ENCODE data around the gene RBM15.
A peak's percentile ranks its signal among the peaks of the same experiment; 100 is the strongest.

The RBM15 gene

DNA sequence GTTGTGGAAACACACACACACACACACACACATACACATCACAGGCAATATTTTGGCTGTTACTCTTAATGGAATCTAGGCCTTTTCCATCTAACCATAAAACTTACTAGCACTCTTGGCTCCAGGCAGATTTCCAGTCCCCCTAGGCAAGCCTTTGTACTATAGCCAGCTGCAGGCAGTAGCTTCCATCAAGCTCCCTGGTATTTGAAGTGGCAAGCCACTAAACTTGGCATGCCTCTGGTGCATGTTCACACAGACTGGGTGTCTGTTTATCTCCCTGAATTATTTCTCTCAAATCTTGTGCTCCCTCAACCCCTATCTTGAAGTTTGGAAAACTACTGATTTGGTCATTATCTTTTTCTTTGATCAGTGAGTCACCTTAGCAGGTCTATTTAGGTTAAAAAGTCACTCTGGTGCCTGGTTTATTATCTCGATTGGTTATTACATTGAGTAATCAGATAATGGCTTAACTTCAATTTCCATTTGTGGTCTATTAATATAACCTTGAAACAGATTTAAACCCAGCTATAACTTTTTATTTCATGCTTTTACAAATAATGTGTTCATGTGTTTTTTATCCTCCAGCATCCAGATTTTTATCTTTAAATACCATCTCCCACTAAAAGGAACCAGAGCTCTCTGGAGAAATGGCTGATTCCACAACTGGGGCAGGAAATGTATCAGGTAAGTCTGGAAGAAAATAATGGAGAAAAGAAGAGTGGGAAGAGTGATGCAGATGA lies 2.7 kb upstream of the RBM15 start:
- no peak overlapping the region for H3K27ac ChIP-seq

DNA sequence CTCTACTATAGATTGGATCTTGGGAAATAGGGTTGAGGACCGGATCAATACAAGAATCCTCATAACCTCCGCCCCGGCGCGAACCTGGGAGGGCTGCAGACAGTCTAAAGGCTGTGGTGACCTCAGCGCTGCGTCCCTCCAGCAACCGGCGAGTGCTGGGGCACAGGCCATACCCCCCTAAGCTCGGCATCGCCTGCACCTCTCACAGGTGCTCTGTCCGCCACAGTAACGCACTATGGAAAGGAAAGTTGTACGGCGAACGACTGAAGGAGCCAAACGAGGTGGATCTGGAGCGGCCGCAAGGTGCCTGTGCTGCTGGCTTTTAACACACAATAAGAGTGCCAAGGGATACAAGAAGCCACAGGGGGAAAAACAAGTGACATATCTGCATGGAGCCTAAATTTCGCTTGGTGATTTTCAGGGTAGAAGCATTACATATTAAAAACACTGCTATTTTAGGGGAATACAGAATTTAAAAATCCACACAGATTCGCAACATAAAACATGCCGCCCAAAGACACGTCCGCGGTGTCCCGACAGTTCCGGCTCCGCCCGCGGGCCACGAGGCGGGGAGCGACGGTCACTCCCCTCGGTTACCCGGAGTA lies 1.4 kb upstream of the RBM15 start:
- Histone ChIP-seq H3K4me3 (peak overlapping the region; percentile 92), H3K27ac (peak overlapping the region; percentile 95 to 97)
- DNase-seq (ENCODE audit: low spot score) = no peak
- TF ChIP-seq, protein P1, sequence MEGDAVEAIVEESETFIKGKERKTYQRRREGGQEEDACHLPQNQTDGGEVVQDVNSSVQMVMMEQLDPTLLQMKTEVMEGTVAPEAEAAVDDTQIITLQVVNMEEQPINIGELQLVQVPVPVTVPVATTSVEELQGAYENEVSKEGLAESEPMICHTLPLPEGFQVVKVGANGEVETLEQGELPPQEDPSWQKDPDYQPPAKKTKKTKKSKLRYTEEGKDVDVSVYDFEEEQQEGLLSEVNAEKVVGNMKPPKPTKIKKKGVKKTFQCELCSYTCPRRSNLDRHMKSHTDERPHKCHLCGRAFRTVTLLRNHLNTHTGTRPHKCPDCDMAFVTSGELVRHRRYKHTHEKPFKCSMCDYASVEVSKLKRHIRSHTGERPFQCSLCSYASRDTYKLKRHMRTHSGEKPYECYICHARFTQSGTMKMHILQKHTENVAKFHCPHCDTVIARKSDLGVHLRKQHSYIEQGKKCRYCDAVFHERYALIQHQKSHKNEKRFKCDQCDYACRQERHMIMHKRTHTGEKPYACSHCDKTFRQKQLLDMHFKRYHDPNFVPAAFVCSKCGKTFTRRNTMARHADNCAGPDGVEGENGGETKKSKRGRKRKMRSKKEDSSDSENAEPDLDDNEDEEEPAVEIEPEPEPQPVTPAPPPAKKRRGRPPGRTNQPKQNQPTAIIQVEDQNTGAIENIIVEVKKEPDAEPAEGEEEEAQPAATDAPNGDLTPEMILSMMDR (IDR thresholded peaks at IDR 0.05) = no peak

More for the DNA sequence above, 2.7 kb upstream of the RBM15 start:
- TF ChIP-seq, protein P1 (IDR thresholded peaks at IDR 0.05) = no peak
- no peak for DNase-seq (ENCODE audit: low spot score)
- H3K4me3 ChIP-seq = no peak overlapping the region

DNA sequence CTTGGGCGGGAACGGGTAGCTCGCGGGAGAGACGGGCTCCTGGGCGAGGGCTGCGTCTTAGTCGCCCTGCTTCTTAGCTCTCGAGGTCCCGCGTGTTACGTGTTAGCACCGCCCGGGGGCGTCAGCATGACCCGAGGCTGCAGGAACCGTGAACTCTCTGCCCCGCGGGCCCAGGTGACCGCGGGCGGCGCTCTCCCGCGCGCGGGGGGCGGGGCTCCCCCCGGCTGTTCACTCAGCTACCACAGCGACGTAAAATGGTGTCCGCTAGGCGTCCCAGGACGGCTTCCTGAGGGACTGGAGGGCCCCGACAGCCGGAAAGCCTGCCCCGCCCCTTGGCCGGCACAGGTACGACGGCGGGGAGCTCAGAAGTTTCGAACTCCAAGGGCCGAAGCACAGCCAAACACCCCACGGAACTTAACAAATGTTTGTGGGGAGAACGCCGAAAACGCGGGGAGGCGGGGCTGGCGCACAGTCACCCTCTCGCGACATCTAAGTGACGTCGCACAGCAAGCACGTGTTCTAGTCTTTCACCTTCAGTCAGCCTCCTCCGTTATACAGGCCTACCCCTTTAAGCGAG lies 780 bp upstream of the RBM15 start:
- Histone ChIP-seq H3K27ac (peak overlapping the region; percentile 95 to 97), H3K4me3 (peak overlapping the region; percentile 92)
- peak; percentile 99 for DNase-seq (ENCODE audit: low spot score)
- TF ChIP-seq, protein P1 (IDR thresholded peaks at IDR 0.05) = peak; percentile 37

DNA sequence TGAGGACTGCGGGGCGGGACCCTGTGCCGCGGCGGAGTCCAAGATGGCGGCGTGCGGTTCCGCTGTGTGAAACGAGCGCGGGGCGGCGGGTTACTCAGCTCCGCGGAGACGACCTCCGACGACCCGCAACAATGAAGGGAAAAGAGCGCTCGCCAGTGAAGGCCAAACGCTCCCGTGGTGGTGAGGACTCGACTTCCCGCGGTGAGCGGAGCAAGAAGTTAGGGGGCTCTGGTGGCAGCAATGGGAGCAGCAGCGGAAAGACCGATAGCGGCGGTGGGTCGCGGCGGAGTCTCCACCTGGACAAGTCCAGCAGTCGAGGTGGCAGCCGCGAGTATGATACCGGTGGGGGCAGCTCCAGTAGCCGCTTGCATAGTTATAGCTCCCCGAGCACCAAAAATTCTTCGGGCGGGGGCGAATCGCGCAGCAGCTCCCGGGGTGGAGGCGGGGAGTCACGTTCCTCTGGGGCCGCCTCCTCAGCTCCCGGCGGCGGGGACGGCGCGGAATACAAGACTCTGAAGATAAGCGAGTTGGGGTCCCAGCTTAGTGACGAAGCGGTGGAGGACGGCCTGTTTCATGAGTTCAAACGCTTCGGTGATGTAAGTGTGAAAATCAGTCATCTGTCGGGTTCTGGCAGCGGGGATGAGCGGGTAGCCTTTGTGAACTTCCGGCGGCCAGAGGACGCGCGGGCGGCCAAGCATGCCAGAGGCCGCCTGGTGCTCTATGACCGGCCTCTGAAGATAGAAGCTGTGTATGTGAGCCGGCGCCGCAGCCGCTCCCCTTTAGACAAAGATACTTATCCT lies 430 bp downstream of the RBM15 start:
- TF ChIP-seq, protein P1 (IDR thresholded peaks at IDR 0.05) = no peak
- peak overlapping the region; percentile 92 for H3K4me3 ChIP-seq
- peak overlapping the region; percentile 81 to 90 for H3K27ac ChIP-seq
- DNase-seq (ENCODE audit: low spot score) = no peak

DNA sequence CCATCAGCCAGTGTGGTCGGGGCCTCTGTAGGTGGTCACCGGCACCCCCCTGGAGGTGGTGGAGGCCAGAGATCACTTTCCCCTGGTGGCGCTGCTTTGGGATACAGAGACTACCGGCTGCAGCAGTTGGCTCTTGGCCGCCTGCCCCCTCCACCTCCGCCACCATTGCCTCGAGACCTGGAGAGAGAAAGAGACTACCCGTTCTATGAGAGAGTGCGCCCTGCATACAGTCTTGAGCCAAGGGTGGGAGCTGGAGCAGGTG lies 961 bp downstream of the RBM15 start:
- Histone ChIP-seq H3K27ac (peak overlapping the region; percentile 81 to 90), H3K4me3 (peak overlapping the region; percentile 92)
- TF ChIP-seq, protein P1 (IDR thresholded peaks at IDR 0.05) = no peak
- DNase-seq (ENCODE audit: low spot score) = no peak

DNA sequence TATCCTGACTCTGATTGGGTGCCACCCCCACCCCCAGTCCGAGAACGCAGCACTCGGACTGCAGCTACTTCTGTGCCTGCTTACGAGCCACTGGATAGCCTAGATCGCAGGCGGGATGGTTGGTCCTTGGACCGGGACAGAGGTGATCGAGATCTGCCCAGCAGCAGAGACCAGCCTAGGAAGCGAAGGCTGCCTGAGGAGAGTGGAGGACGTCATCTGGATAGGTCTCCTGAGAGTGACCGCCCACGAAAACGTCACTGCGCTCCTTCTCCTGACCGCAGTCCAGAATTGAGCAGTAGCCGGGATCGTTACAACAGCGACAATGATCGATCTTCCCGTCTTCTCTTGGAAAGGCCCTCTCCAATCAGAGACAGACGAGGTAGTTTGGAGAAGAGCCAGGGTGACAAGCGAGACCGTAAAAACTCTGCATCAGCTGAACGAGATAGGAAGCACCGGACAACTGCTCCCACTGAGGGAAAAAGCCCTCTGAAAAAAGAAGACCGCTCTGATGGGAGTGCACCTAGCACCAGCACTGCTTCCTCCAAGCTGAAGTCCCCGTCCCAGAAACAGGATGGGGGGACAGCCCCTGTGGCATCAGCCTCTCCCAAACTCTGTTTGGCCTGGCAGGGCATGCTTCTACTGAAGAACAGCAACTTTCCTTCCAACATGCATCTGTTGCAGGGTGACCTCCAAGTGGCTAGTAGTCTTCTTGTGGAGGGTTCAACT lies 2.1 kb downstream of the RBM15 start:
- DNase-seq (ENCODE audit: low spot score) = no peak
- TF ChIP-seq, protein P1 (IDR thresholded peaks at IDR 0.05) = no peak
- Histone ChIP-seq H3K27ac (no peak overlapping the region), H3K4me3 (peak overlapping the region; percentile 92)
